HepG2 (cell line): ENCODE data around the gene KLF15. TPM values are rescaled to one million over a fixed set of nuclear protein-coding genes. Genes with fewer than 3 reads are reported as not detected.

ENCODE experiments used
- ATF6 ChIP-seq: sonication (generic); formaldehyde crosslinking; conservative IDR thresholded peaks from 2 replicates; pipeline ENCODE4 v1.4.0; 2020; ENCODE audit warnings: missing genetic modification reagents
- BCLAF1 ChIP-seq: fragments of 450-650 bp; IDR thresholded peaks from 2 replicates; pipeline ENCODE4 v1.6.1; 2017; ENCODE audit warnings: mild to moderate bottlenecking
- CBFB ChIP-seq: sonication (generic); formaldehyde crosslinking; IDR thresholded peaks from 2 replicates; pipeline ENCODE4 v1.4.0; 2020; ENCODE audit warnings: missing genetic modification reagents
- E2F1 ChIP-seq: sonication (generic); formaldehyde crosslinking; IDR thresholded peaks from 2 replicates; pipeline ENCODE4 v1.5.0; 2020; ENCODE audit warnings: missing genetic modification reagents
- IKZF4 ChIP-seq: sonication (generic); formaldehyde crosslinking; IDR thresholded peaks from 2 replicates; pipeline ENCODE4 v1.5.1; 2020; ENCODE audit warnings: borderline replicate concordance, mild to moderate bottlenecking, low read depth, missing genetic modification reagents; ENCODE audit errors: not compliant biosample characterization
- IRF9 ChIP-seq: sonication (generic); formaldehyde crosslinking; IDR thresholded peaks from 2 replicates; pipeline ENCODE4 v1.8.0; 2022; ENCODE audit warnings: missing genetic modification reagents, mild to moderate bottlenecking, borderline replicate concordance
- KAT7 ChIP-seq: IDR thresholded peaks from 2 replicates; pipeline ENCODE4 v1.6.1; 2018; ENCODE audit warnings: borderline replicate concordance, missing compliant biosample characterization
- KDM3A ChIP-seq: IDR thresholded peaks from 2 replicates; pipeline ENCODE4 v1.6.1; 2018; ENCODE audit warnings: low read depth, missing compliant biosample characterization
- NFE2 ChIP-seq: sonication (generic); formaldehyde crosslinking; IDR thresholded peaks from 2 replicates; pipeline ENCODE4 v1.4.0; 2020; ENCODE audit warnings: missing genetic modification reagents
- NKX3-1 ChIP-seq: sonication (generic); formaldehyde crosslinking; IDR thresholded peaks from 2 replicates; pipeline ENCODE4 v1.5.0; 2020; ENCODE audit warnings: missing genetic modification reagents
- PAXIP1 ChIP-seq: sonication (generic); formaldehyde crosslinking; conservative IDR thresholded peaks from 2 replicates; pipeline ENCODE4 v1.4.0; 2020; ENCODE audit warnings: mild to moderate bottlenecking, missing genetic modification reagents, moderate library complexity
- PHB2 ChIP-seq: fragments of 450-650 bp; IDR thresholded peaks from 2 replicates; pipeline ENCODE4 v1.6.1; 2018; ENCODE audit not compliant: partially characterized antibody
- SOX6 ChIP-seq, 2 experiments: fragments of 450-650 bp in 1 of 2; sonication (generic) in 1 of 2; formaldehyde crosslinking in 1 of 2; IDR thresholded peaks; 2 replicates each; pipeline versions ENCODE4 v1.4.0 to v1.6.1; 2017 to 2020; ENCODE audit warnings: antibody characterized with exemption in 1 of 2, mild to moderate bottlenecking in 1 of 2, missing genetic modification reagents in 1 of 2
- TMF1 ChIP-seq: sonication (generic); formaldehyde crosslinking; IDR thresholded peaks from 2 replicates; pipeline ENCODE4 v1.8.1; 2022; ENCODE audit warnings: low read depth, missing genetic modification reagents
- ZBTB7B ChIP-seq: sonication (generic); formaldehyde crosslinking; IDR thresholded peaks from 2 replicates; pipeline ENCODE4 v1.4.0; 2020; ENCODE audit warnings: missing genetic modification reagents
- ZNF234 ChIP-seq: sonication (generic); formaldehyde crosslinking; conservative IDR thresholded peaks from 2 replicates; pipeline ENCODE4 v1.5.1; 2020; ENCODE audit warnings: mild to moderate bottlenecking, missing genetic modification reagents
- ZNF557 ChIP-seq: sonication (generic); formaldehyde crosslinking; IDR thresholded peaks from 2 replicates; pipeline ENCODE4 v1.4.0; 2020; ENCODE audit warnings: missing genetic modification reagents
- ZNF776 ChIP-seq: sonication (generic); formaldehyde crosslinking; IDR thresholded peaks from 2 replicates; pipeline ENCODE4 v1.4.0; 2020; ENCODE audit warnings: mild to moderate bottlenecking, missing genetic modification reagents
- ZSCAN25 ChIP-seq: sonication (generic); formaldehyde crosslinking; IDR thresholded peaks from 2 replicates; pipeline ENCODE4 v1.8.0; 2022; ENCODE audit warnings: mild to moderate bottlenecking, missing genetic modification reagents
- polyA plus RNA-seq, 8 experiments: library from polyadenylated mRNA; depleted of rRNA in 3 of 8; stranded (reverse) in 7 of 8; unstranded in 1 of 8; fragments of >200 nt; fragmentation: Illumina TruSeq in 4 of 8; extraction: Trizol in 4 of 8; gene quantifications; 2 replicates each; pipeline versions ENCODE4 v1.2.1 to v1.2.3, GENCODE V29; 2011 to 2016; ENCODE audit warnings: low read depth in 4 of 8, missing spikeins in 1 of 8, mixed read lengths in 1 of 8; ENCODE audit not compliant: insufficient read depth in 1 of 8
- total RNA-seq, 5 experiments: library from RNA; depleted of rRNA; stranded (reverse); fragments of >200 nt; fragmentation: Illumina TruSeq; extraction: Trizol; gene quantifications; 2 replicates each; pipeline ENCODE4 v1.2.3, GENCODE V29; 2016; ENCODE audit warnings: low read depth in 1 of 5

The KLF15 gene
- total and polyA plus RNA-seq, 2 of the 13 experiments (the other 11 are each of a cell fraction or from before 2014, with no cell fraction given) = 7.1 to 7.8 TPM

GRCh38 chr3:126340943-126341754, 16.1 kb downstream of the KLF15 start (continued):
- TF ChIP-seq PAXIP1 (CRISPR knock-in tag) = peak; percentile 94
- no peak for TF ChIP-seq SOX6 (IDR thresholded peaks at IDR 0.05)
- TF ChIP-seq SOX6 (CRISPR knock-in tag; IDR thresholded peaks at IDR 0.05) = peak; percentile 88
- no peak for TF ChIP-seq CBFB (CRISPR knock-in tag)
- no peak for TF ChIP-seq ZNF776 (CRISPR knock-in tag)
- TF ChIP-seq ZBTB7B = peak; percentile 44; the same call in 1 of the 2 replicates
- no peak for TF ChIP-seq NFE2 (CRISPR knock-in tag)
- TF ChIP-seq ATF6 (CRISPR knock-in tag) = no peak
- TF ChIP-seq BCLAF1 = no peak
- TF ChIP-seq IRF9 (CRISPR knock-in tag) = no peak
- no peak for TF ChIP-seq KDM3A
- no peak for TF ChIP-seq E2F1 (CRISPR knock-in tag)
- no peak for TF ChIP-seq ZSCAN25 (CRISPR knock-in tag)
- no peak for TF ChIP-seq ZNF557 (CRISPR knock-in tag)
- TF ChIP-seq NKX3-1 (CRISPR knock-in tag) = no peak
- no peak for TF ChIP-seq IKZF4 (CRISPR knock-in tag)
- TF ChIP-seq ZNF234 (CRISPR knock-in tag) = no peak
- no peak for TF ChIP-seq KAT7 (CRISPR knock-in tag)
- TF ChIP-seq TMF1 = no peak
- no peak for TF ChIP-seq PHB2
